Endometrium (tissue), 2 donors: Measurements from ENCODE around the gene RNF151.
"Not testable (repeated sequence)": the region's sequence is repeated elsewhere in the genome, so short reads cannot be mapped to it uniquely, and the experiment has no call there.

ENCODE experiments used
- FAIRE-seq: peaks from 2 replicates; lab custom pipeline; 2012; peaks lifted over from hg19 to GRCh38; lab: Jason Lieb, UNC
- donor health status: control.
- donor health status: control.

Gene RNF151

GRCh38 chr16:1966460-1966859 lies at the start of gene RNF151:
TSS of gene RNF151 (plus strand) at chr16:1966856. CDS start at chr16:1966882, 26 bp downstream.
- no peak for FAIRE-seq

GRCh38 chr16:1917056-1917664 lies 49.5 kb upstream of the RNF151 start:
- no peak for FAIRE-seq

GRCh38 chr16:1917665-1918350 lies 48.8 kb upstream of the RNF151 start:
- no peak for FAIRE-seq

GRCh38 chr16:1918351-1919326 lies 48.0 kb upstream of the RNF151 start, which contains the start of gene HS3ST6:
TSS of gene HS3ST6 (minus strand) at chr16:1918415. CDS start at chr16:1918323, 92 bp downstream.
- FAIRE-seq, result no peak

- no peak for FAIRE-seq
Measured at GRCh38 chr16:1919327-1919998, 47.2 kb upstream of the RNF151 start.

GRCh38 chr16:1920122-1920521 lies 46.5 kb upstream of the RNF151 start:
- FAIRE-seq, result not testable (repeated sequence)

GRCh38 chr16:1920727-1921171 lies 45.9 kb upstream of the RNF151 start:
- no peak for FAIRE-seq

- no peak for FAIRE-seq
Measured at GRCh38 chr16:1922357-1922756, 44.3 kb upstream of the RNF151 start.

GRCh38 chr16:1923299-1924034 lies 43.2 kb upstream of the RNF151 start:
- FAIRE-seq, result no peak

GRCh38 chr16:1924095-1924494 lies 42.6 kb upstream of the RNF151 start:
- FAIRE-seq, result no peak

GRCh38 chr16:1926271-1926670 lies 40.4 kb upstream of the RNF151 start:
- no peak for FAIRE-seq

- no peak for FAIRE-seq
Measured at GRCh38 chr16:1929105-1929504, 37.6 kb upstream of the RNF151 start.

GRCh38 chr16:1929578-1930337 lies 36.9 kb upstream of the RNF151 start:
- FAIRE-seq, result no peak

- no peak for FAIRE-seq
Measured at GRCh38 chr16:1930338-1930720, 36.3 kb upstream of the RNF151 start.

- no peak for FAIRE-seq
Measured at GRCh38 chr16:1932050-1933028, 34.3 kb upstream of the RNF151 start.

GRCh38 chr16:1933097-1933661 lies 33.5 kb upstream of the RNF151 start:
- FAIRE-seq, result no peak

- FAIRE-seq, result no peak
Measured at GRCh38 chr16:1936945-1937479, 29.6 kb upstream of the RNF151 start.

GRCh38 chr16:1938316-1938715 lies 28.3 kb upstream of the RNF151 start:
- FAIRE-seq, result no peak

GRCh38 chr16:1938910-1939309 lies 27.7 kb upstream of the RNF151 start:
- no peak for FAIRE-seq
